ENCODE measurements around the gene HNRNPA2B1. TPM values are rescaled to one million over a fixed set of nuclear protein-coding genes. Genes with fewer than 3 reads are reported as not detected.
A peak's percentile ranks its signal among the peaks of the same experiment; 100 is the strongest.
"Not testable (repeated sequence)": the region's sequence is repeated elsewhere in the genome, so short reads cannot be mapped to it uniquely, and the experiment has no call there.

Gene HNRNPA2B1
- total RNA-seq, 1 experiment from 2014 or later, result 151 TPM

DNA sequence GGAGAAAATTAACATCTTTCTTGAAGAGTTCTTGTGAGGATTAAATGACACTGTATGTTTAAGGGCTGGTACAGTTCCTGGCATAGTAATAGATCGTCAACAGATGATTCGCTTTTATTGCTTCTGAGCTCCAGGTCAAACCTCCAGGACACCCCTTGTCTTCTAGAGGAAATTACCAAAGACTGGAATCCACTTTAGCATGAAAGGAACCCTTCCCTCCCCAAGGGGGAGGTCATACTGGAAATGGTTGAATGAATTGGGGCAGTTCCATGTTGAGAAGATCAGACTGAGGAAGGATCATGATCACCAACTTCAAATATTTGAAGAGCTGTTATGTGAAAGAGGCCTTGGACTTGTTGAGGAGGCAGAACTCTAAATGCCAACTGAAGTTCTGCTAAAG is 39.6 kb downstream of the HNRNPA2B1 start:
- no peaks in the 10 kb centered on the region for H3K9me3 ChIP-seq
- no peaks in the 10 kb centered on the region for H3K36me3 ChIP-seq
- H3K4me3 ChIP-seq, result no peak overlapping the region
- no peak for DNase-seq
- H3K27me3 ChIP-seq, result no peaks in the 10 kb centered on the region

DNA sequence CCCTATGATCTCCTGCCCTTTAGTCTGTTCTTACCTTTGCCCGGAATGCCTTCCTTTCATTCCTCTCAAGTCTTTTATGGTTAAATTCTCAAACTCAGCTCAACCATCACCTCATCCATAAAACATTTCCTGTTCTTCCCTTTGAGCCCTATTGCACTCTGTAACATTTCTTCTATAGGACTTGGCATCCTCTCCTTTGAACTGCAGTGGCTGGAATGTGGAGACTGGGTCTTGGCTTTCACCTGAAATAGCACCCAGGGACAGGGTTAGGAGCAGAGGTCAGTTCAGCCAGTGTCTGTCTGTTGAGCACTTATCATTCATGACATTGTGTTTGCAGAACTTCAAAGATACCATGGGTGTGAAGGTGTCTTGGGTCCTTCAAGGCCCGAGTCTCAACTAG is 41.3 kb downstream of the HNRNPA2B1 start:
- Histone ChIP-seq H3K27me3 (no peaks in the 10 kb centered on the region), H3K9me3 (no peaks in the 10 kb centered on the region), H3K36me3 (no peaks in the 10 kb centered on the region), H3K4me3 (no peak overlapping the region)
- no peak for DNase-seq

DNA sequence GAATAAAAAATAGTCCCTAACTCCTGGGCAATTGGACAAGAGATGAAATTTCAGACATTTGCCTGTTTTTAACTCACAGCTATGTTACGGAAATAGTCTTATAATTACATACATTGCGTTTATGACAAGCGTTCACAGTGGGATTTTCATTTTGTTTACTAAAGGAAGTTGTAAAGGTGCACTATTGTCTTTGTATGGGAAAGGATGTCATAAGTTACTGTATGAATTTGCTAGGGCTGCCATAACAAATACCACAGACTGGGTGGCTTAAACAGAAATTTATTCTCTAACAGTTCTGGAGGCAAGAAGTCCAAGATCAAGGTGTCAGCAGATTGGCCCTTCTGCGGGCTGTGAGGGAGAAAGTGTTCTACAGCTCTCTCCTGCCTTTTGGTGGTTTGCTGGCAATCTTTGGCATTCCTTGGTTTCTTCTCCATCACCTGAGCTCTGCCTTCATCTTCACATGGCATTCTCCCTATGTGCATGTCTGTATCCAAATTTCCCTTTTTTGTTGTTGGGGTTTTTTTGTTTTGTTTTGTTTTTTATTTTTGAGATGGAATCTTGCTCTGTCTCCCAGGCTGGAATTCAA is 42.9 kb downstream of the HNRNPA2B1 start:
- H3K9me3 ChIP-seq, result no peaks in the 10 kb centered on the region
- DNase-seq, result no peak
- H3K36me3 ChIP-seq, result no peaks in the 10 kb centered on the region
- no peak overlapping the region for H3K4me3 ChIP-seq
- no peaks in the 10 kb centered on the region for H3K27me3 ChIP-seq

DNA sequence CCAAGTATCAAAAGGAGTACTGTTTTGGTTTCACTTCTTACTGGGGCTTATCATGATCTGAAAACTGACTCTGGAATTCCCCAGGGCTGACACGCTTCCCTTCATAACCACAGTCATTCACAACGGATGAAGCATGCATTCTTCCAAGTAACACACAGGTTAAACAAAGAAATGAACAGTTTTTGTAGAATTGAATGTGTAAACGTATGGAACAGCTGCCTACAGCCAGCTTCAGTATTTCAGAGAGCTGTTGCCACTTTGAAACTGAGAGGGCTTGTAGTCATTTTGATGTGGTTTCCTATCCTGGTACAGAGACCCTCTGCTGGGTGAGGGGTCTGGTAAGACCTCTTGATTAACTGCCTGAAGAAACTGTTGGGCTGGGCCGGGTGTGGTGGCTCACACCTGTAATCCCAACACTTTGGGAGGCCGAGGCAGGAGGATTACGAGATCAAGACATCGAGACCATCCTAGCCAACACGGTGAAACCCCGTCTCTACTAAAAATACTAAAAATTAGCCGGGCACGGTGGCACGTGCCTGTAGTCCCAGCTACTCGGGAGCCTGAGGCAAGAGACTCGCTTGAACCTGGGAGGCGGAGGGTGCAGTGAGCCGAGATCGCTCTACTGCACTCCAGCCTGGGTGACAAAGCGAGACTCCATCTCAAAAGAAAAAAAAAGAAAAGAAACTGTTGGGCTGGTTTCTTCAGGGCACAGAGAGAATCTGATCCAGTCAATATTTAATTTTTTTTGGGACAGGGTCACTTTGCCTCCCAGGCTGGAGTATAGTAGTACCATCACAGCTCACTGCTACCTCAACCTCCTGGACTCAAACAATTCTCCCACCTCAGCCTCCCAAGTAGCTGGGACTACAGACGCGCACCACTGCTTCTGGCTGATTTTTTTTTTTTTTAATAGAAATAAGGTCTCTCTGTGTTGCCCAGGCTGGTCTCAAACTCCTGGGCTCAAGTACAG is 43.8 kb downstream of the HNRNPA2B1 start:
- H3K4me3 ChIP-seq, result peak overlapping the region; percentile 10

DNA sequence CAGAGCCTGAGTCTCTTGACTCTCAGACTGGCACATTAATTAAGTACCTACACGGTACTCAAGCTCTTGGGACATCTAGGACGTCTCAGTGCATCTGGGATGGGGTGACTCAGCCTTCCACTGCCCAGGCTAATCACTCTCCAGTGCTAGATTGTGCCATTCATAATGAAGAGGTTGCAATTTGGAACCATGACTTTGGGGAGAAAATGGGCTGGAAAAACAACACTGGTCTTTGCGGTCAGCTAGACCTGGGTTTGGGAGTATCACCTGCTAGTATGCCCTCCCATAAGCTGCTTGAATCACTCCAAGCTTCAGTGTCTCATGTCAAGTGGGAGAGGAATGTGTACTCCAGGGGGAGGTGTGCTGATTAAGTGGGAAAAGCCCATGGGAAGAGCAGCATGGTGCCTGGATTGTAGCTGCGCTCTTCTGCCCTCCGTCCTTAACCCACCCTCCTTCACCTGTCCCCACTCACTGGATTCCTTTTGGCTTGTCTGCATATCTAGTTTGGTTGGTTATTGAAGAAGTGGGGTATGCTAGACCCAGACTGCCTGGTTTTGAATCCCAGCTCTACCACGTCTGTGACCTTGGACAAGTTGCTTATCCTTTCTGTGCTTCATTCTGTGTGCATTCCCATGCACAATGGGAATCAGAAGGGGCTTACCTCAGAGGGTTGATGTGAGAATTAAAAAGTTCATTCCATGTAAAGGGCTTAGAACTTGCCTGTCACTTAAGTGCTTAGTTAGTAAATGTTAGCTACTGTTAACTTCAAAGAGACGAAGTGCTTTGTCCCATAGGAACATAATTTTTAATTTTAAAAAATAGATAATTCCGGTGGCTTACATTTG is 44.8 kb downstream of the HNRNPA2B1 start:
- Histone ChIP-seq H3K27me3 (no peaks in the 10 kb centered on the region), H3K36me3 (no peaks in the 10 kb centered on the region), H3K9me3 (no peaks in the 10 kb centered on the region), H3K4me3 (peak overlapping the region; percentile 10)
- peak; percentile 37 for DNase-seq

More for the DNA sequence above, 43.8 kb downstream of the HNRNPA2B1 start:
- Histone ChIP-seq H3K36me3 (no peaks in the 10 kb centered on the region), H3K9me3 (no peaks in the 10 kb centered on the region), H3K27me3 (no peaks in the 10 kb centered on the region)
- DNase-seq, result peak; percentile 71

DNA sequence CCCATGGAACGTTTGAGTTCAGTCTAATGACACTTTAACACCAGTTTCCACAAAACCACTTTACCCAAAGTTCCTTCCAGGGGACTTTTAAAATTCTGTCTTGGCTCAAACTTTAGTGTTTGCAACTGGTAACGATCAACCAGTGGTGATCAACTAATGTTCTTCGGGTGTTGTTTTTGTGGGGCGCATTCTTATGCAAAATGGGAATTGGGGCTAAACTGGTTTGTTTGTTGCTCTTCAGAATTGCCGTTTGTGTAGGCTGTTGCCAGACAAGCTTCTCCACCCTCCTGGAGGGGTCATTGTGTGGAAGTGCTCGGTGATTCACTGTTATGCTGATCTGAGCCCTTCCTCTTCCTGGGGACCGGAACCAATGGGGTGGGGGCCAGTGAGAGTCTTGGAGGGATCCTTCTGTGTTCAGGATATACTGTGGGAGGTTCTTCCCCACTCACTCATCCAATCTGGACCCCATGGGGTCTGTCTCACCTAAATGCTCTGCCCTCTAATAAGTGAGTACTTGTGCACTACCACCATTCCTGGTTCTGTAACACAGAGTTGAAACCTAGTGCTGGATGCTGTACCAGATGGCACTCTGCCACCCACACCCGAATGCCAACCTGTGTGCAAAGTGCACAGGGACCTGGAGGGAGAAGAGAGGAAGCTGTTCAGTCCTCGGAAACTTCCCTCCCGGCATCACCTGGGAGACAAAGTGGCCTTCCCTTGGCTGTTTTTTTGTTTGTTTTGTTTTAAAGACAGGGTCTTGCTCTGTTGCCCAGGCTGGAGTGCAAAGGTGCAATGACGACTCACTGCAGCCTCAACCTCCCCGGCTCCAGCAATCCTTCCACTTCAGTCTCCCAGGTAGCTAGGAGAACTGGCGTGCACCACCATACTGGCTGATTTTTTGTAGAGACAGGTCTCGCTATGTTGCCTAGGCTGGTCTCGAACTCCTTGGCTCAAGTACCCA is 46.4 kb downstream of the HNRNPA2B1 start:
- H3K4me3 ChIP-seq, result no peak overlapping the region
- H3K36me3 ChIP-seq, result no peaks in the 10 kb centered on the region
- DNase-seq, result peak; percentile 53
- 0 out of 2 replicates have a peak, but pooled peaks cover 5% of the 10 kb centered on the region for H3K27me3 ChIP-seq
- H3K9me3 ChIP-seq, result no peaks in the 10 kb centered on the region

DNA sequence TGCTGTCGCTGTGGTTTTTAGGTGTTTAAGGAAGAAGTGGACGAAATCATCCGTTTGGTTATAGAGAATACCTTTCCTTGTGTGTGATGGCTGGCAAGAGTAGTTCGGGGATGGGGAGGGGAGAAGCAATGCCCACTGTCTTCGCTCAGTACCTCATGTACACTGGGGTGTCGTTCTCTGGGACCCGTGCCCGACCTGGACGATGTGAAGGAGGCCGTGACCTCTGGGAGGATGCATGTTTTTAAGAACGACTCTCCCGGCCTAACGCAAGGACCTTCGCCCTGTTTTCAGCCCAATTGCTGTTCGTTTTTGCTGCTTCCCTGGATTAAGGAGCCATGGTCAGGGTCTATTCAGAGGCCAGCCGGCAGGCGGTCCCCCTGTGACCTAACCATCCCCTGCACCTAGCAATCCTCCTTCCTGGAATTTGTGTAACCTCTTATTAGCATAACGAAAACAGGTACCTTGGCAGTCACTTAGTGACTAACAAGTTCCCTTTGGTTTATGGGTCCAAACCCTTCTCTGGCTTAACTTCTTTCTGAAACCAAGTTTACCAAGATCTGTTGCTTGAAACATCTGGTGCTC is 47.2 kb downstream of the HNRNPA2B1 start:
- H3K4me3 ChIP-seq, result peak overlapping the region; percentile 45; the same call in 1 of the 2 replicates
- no peak for DNase-seq
- H3K27me3 ChIP-seq, result 0 out of 2 replicates have a peak, but pooled peaks cover 5% of the 10 kb centered on the region
- H3K36me3 ChIP-seq, result no peaks in the 10 kb centered on the region
- no peaks in the 10 kb centered on the region for H3K9me3 ChIP-seq

DNA sequence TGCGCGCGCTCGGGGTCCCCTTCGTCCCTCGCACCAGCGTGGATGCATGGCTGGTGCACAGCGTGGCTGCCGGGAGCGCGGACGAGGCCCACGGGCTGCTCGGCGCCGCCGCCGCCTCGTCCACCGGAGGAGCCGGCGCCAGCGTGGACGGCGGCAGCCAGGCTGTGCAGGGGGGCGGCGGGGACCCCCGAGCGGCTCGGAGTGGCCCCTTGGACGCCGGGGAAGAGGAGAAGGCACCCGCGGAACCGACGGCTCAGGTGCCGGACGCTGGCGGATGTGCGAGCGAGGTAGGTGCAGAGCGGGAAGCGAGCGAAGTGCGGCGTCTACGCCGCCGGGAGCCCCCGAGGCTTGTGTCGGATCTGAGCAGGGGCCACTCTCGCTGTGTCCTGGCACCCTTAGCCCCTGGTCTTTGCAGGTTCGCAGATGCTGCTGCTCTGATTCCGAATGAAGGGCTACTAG is 47.7 kb downstream of the HNRNPA2B1 start:
- H3K4me3 ChIP-seq, result peak overlapping the region; percentile 45
- not testable (repeated sequence) for DNase-seq, H3K9me3 ChIP-seq, H3K27me3 ChIP-seq, H3K36me3 ChIP-seq

DNA sequence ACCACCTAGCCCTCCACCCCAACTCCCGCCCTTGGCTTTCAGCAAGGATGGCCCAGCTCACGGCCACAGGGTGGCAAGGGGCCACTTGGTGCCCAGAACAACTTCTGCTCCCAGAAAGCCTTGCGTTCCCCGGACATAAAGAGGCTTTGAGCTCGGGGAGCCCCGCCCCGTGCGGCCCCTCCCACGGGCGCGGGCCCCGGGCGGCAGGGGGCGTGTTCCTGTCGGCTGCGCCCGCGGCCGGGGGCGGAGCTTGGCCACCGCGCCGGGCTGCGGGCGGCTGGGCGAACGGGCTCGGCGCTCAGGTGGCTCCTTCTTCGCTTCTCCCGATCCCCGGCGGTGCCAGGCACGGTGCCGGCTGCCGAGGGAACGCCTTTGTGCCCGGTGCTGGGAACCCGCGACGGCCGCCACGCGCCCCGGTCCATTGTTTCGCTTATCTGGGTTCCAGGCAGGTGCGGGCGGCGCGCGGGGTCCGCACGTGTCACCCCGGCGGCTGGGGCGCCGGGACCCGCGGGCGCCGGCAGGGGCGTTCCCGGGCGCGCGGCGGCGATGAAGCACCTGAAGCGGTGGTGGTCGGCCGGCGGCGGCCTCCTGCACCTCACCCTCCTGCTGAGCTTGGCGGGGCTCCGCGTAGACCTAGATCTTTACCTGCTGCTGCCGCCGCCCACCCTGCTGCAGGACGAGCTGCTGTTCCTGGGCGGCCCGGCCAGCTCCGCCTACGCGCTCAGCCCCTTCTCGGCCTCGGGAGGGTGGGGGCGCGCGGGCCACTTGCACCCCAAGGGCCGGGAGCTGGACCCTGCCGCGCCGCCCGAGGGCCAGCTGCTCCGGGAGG is 48.4 kb downstream of the HNRNPA2B1 start, which contains the start of gene NFE2L3:
Gene NFE2L3, plus strand, starts transcription at position 246 of the 829 bp plus-strand sequence. Its CDS starts 301 bp downstream, at position 547.
- DNase-seq, result peak; percentile 77
- no peaks in the 10 kb centered on the region for H3K9me3 ChIP-seq
- 0 out of 2 replicates have a peak, but pooled peaks cover 5% of the 10 kb centered on the region for H3K27me3 ChIP-seq
- no peaks in the 10 kb centered on the region for H3K36me3 ChIP-seq
- peak within 1 kb of the TSS; percentile 45 for H3K4me3 ChIP-seq

DNA sequence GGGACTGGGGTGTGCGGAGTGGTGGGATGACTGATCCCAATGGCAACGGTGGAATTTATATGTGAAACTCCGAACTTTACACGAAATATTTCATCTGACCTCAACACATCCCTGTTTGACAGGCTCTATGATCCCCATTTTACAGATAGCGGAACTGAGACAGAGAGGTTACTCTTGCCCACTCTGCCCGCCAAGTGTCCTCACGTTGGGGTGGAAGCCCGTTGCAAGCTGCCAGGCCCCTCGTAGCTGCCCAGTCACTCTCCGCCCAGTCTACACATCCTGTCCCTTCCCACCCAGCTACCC is 48.9 kb downstream of the HNRNPA2B1 start:
- Histone ChIP-seq H3K9me3 (no peaks in the 10 kb centered on the region), H3K4me3 (peak overlapping the region; percentile 45), H3K36me3 (no peaks in the 10 kb centered on the region), H3K27me3 (0 out of 2 replicates have a peak, but pooled peaks cover 5% of the 10 kb centered on the region)
- DNase-seq, result no peak

DNA sequence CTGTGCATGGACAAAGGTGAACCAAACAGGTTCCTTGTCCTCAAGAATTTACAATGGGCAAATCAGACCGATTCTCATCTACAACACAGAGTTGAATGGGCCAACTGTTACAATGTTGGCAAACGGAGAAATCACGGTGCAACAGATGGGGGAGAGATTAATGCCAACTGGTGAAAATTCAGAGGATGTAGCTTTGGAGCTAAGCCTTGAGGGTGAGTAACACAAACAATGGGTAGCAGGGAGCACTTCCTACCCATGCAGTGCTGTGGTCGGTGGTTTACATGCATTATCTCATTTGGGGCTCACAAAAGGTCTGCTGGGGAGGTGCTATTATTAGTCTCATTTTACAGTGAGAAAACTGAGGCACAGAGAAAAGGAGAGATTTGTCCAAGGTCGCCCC is 49.5 kb downstream of the HNRNPA2B1 start:
- 0 out of 2 replicates have a peak, but pooled peaks cover 5% of the 10 kb centered on the region for H3K27me3 ChIP-seq
- no peaks in the 10 kb centered on the region for H3K36me3 ChIP-seq
- no peaks in the 10 kb centered on the region for H3K9me3 ChIP-seq
- DNase-seq, result peak; percentile 75
- no peak overlapping the region for H3K4me3 ChIP-seq

DNA sequence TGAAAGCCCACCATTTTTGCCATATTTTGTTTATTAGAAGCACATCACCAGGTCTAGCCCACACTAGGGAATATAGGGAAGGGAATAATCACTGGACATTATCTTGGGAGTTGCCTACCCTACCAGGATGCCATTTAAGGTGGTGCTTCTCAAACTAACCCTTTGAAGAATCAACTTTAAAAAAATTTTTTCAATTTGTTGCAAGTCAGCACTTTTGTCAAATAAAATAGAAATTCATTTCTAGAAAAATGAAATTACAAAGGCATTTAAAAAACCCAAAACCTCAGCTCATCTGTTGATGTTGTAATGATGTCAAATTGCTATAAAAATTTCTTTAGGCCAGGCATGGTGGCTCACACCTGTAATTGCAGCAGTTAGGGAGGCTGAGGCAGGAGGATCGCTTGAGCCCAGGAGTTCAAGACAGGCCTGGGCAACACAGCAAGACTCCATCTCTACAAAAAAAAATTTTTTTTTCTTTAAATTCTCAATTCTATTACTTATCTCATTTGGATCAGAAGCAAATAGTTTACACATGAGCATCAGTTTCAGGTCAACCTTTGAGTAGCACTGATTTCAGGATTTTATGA is 51.1 kb downstream of the HNRNPA2B1 start:
- DNase-seq, result no peak
- peaks cover 8% of the 10 kb centered on the region for H3K27me3 ChIP-seq
- H3K9me3 ChIP-seq, result no peaks in the 10 kb centered on the region
- no peak overlapping the region for H3K4me3 ChIP-seq
- no peaks in the 10 kb centered on the region for H3K36me3 ChIP-seq

DNA sequence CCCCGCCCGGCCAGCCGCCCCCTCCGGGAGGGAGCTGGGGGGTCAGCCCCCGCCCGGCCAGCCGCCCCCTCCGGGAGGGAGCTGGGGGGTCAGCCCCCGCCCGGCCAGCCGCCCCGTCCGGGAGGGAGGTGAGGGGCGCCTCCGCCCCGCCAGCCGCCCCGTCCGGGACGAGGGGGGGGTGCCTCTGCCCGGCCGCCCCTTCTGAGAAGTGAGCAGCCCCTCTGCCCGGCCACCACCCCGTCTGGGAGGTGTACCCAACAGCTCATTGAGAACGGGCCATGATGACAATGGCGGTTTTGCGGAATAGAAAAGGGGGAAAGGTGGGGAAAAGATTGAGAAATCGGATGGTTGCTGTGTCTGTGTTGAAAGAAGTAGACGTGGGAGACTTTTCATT is 52.2 kb downstream of the HNRNPA2B1 start:
- H3K9me3 ChIP-seq, H3K27me3 ChIP-seq, DNase-seq, H3K36me3 ChIP-seq, H3K4me3 ChIP-seq: not testable (repeated sequence)

DNA sequence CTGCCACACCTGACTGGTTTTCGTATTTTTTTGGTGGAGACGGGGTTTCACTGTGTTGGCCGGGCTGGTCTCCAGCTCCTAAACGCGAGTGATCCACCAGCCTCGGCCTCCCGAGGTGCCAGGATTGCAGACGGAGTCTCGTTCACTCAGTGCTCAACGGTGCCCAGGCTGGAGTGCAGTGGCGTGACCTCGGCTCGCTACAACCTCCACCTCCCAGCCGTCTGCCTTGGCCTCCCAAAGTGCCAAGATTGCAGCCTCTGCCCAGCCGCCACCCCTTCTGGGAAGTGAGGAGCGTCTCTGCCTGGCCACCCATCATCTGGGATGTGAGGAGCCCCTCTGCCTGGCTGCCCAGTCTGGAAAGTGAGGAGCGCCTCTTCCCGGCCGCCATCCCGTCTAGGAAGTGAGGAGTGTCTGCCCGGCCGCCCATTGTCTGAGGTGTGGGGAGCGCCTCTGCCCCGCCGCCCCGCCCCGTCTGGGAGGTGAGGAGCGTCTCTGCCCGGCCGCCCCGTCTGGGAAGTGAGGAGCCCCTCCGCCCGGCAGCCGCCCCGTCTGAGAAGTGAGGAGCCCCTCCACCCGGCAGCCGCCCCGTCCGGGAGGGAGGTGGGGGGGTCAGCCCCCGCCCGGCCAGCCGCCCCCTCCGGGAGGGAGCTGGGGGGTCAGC is 52.8 kb downstream of the HNRNPA2B1 start:
- H3K27me3 ChIP-seq, result peaks cover 11% of the 10 kb centered on the region
- not testable (repeated sequence) for H3K9me3 ChIP-seq, H3K36me3 ChIP-seq, DNase-seq, H3K4me3 ChIP-seq
